Fibroblast of pulmonary artery (primary cell): ENCODE measurements around the gene WWOX.
"Not testable (repeated sequence)": the region's sequence is repeated elsewhere in the genome, so short reads cannot be mapped to it uniquely, and the experiment has no call there.

Experiments
- DNase-seq: peaks from one replicate; pipeline ENCODE4 v3.0.0-alpha.2; 2010; ENCODE audit warnings: low read depth
- H3K4me3 ChIP-seq: replicated peaks from 2 replicates; pipeline ENCODE4 v1.5.1; 2011; ENCODE audit warnings: low read depth, mild to moderate bottlenecking, control low read depth, low read length, moderate library complexity
- TF ChIP-seq, protein P1 (sequence below): IDR thresholded peaks from 2 replicates; pipeline ENCODE4 v1.5.1; 2011; ENCODE audit warnings: mild to moderate bottlenecking, control low read depth, low read length, inconsistent platforms; ENCODE audit errors: missing control alignments

Gene WWOX

DNA sequence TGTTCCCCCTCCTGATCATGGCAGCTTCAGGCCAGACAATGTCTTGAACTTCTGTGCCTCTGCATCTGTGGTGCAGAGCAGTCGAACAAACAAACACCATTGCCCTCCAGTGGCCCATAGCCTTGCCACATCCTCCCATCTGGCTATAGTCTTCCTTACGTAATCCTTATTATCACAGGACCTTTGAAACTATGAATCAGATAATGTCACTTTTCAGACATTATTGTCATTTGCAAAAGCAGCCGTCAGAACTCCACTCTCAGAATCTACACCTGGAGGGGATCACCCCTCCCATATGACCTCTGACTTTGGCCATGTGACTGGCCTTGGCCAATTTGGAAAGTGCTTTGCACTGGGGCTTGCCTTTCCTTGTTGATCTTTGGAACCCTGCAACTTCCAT is 1113.8 kb downstream of the WWOX start:
- TF ChIP-seq, protein P1, sequence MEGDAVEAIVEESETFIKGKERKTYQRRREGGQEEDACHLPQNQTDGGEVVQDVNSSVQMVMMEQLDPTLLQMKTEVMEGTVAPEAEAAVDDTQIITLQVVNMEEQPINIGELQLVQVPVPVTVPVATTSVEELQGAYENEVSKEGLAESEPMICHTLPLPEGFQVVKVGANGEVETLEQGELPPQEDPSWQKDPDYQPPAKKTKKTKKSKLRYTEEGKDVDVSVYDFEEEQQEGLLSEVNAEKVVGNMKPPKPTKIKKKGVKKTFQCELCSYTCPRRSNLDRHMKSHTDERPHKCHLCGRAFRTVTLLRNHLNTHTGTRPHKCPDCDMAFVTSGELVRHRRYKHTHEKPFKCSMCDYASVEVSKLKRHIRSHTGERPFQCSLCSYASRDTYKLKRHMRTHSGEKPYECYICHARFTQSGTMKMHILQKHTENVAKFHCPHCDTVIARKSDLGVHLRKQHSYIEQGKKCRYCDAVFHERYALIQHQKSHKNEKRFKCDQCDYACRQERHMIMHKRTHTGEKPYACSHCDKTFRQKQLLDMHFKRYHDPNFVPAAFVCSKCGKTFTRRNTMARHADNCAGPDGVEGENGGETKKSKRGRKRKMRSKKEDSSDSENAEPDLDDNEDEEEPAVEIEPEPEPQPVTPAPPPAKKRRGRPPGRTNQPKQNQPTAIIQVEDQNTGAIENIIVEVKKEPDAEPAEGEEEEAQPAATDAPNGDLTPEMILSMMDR = no peak
- no peak overlapping the region for H3K4me3 ChIP-seq
- DNase-seq = no peak

DNA sequence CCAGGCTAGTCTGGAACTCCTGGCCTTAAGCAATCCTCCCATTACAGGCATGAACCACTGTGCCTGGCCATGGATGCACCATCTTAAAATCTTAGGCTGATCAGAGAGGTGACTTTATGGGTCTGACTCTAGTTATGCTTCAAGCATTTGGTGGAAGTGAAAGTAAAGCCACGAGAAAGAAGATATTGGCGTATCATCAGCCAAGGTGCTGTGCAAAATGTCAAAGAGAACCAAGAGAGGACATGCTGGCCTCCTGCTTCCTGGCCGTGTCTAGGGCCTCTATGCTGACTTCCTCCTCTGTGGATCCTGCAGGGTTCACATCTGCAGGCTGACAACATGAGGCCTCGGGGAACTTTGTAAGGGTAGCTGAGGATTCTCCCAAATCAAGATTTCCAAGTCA is 1115.8 kb downstream of the WWOX start:
- H3K4me3 ChIP-seq = no peak overlapping the region
- DNase-seq = no peak
- TF ChIP-seq, protein P1 = no peak

DNA sequence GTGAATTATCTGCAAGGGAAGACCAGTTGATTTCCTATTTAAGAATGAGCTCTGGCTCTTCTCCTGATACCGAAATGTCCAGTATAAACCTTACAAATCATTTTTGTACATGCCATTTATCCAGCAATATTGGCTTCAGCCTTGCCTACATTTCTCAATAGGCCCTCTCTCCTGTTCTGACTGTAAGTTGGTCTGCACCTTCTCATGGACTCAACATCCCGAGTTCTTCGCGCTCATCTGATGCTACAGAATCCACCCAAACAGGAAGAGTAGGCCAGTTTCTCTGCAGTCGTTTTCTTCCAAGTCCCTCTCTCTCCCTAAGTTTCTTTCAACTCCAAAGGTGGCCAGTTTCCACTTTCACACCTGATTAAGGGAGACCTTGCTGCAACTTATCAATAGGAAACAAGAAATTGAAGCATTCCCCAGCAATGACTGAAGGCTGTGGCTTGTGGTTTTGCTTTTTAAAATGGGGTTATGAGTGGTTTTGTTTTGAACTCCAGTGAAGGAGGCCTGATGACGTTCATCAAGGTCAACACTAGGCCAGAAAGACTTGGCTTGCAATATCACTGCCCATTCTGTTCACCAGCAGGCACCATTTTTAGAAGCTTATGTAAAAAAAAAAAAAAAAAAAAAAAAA is 1118.0 kb downstream of the WWOX start:
- DNase-seq = no peak

DNA sequence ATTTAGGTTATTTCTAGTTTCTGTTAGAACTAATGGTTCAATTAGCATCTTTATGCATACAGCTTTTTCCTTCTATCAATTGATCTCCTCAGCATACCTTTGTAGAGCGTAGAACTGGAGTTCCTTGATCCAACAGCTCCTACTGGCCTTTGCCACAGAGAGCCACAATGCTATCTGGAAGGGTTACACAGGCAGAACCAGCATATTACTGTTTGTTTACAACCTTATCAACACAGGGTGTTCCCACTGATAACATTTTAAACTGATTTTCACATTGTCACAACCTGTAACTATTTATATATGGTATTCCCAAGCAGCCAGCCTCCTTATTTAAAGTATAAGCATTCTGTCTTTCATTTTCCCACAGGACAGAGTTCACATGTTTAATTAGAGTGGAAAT is 1118.9 kb downstream of the WWOX start:
- no peak for DNase-seq
- TF ChIP-seq, protein P1 = no peak
- no peak overlapping the region for H3K4me3 ChIP-seq

More for the DNA sequence above, 1118.0 kb downstream of the WWOX start:
- no peak overlapping the region for H3K4me3 ChIP-seq
- TF ChIP-seq, protein P1 = no peak

DNA sequence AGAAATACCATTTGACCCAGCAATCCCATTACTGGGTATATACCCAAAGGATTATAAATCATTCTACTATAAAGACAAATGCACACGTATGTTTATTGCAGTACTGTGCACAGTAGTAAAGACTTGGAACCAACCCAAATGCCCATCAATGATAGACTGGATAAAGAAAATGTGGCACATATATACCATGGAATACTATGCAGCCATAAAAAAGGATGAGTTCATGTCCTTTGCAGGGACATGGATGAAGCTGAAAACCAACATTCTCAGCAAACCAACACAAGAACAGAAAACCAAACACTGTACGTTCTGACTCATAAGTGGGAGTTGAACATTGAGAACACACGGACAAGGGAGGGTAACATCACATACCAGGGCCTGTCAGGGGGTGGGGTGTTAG is 1126.5 kb downstream of the WWOX start:
- not testable (repeated sequence) for DNase-seq, H3K4me3 ChIP-seq

DNA sequence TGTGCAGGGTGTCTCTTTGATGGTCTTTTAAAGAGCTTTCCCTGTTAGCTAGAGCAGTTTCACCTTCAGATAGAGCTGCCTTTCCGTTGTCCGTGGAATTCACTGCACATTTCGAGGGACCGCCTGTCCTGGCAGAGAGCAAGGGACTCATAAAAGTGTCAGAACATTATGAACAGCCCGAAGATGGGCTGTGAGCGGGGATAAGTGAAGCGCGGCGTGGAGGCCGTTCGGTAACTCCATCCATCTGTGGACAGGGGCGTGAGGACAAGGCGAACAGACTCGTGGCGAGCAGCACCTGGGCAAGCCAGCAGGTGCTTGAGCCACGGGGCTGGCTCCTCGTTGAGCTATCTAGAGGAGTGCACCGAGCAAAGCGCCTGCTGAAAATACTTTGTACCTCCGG is 1129.9 kb downstream of the WWOX start:
- no peak for DNase-seq
- TF ChIP-seq, protein P1 = no peak

DNA sequence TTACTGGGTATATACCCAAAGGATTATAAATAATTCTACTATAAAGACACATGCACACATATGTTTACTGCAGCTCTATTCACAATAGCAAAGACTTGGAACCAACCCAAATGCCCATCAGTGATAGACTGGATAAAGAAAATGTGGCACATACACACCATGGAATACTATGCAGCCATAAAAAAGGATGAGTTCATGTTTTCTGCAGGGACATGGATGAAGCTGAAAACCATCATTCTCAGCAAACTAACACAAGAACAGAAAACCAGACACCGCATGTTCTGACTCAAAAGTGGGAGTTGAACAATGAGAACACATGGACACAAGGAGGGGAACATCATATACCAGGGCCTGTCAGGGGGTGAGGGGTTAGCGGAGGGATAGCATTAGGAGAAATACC is 1146.2 kb downstream of the WWOX start:
- H3K4me3 ChIP-seq, DNase-seq: not testable (repeated sequence)

More for the DNA sequence above, 1129.9 kb downstream of the WWOX start:
- H3K4me3 ChIP-seq = no peak overlapping the region

DNA sequence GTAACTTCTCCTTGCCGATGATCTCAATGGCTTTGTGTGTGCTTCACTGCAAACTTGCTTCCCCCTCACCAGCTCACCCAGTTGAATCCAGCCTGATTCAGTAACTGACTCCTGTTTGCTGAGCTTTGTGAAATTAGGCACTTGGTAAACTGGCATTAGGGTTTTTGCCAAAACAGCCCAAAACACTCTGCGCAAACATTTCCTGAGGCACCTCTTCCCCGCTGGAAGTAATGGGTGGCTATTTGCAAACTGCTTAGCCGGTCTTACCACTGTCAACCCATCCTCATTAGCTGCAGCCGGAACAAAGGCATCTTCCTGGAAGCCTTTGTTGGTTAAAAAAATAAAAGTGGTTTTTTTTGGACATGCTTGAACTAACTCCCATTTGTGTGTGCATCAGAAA is 1147.9 kb downstream of the WWOX start:
- H3K4me3 ChIP-seq = no peak overlapping the region
- DNase-seq = no peak
- TF ChIP-seq, protein P1 = no peak
